A673 (cell line): ENCODE measurements around the gene STS. TPM values are rescaled to one million over a fixed set of nuclear protein-coding genes. Genes with fewer than 3 reads are reported as not detected.

ENCODE experiments used
- BruUV-seq: library from RNA; stranded (reverse); fragments of 400-500 nt; replicated peaks from 2 replicates; lab custom pipeline; 2021; lab: Mats Ljungman, UMichigan
- CTCF ChIA-PET: fragments of 300-600 bp; sonication (Branson Sonifier 250); formaldehyde crosslinking; loops from one replicate; lab custom pipeline; 2022; ENCODE audit warnings: antibody characterized with exemption; lab: Charles Lee
- POLR2A ChIA-PET: fragments of 300-600 bp; sonication (Branson Sonifier 250); formaldehyde crosslinking; loops from one replicate; lab custom pipeline; 2022; ENCODE audit warnings: antibody characterized with exemption; ENCODE audit not compliant: low non-redundant PET; lab: Charles Lee
- DNase-seq: peaks from one replicate; pipeline ENCODE4 v3.0.0-alpha.2; 2015; ENCODE audit warnings: low spot score
- H3K27ac ChIP-seq: fragments of 200-600 bp; sonication (generic); 2 replicates; pipeline ENCODE4 v1.5.1; 2016; ENCODE audit warnings: mixed run types, low read depth, mild to moderate bottlenecking, mixed read lengths, antibody characterized with exemption, low read length; ENCODE audit not compliant: poor library complexity, severe bottlenecking
- H3K27me3 ChIP-seq: fragments of 200-600 bp; sonication (generic); replicated peaks from 2 replicates; pipeline ENCODE4 v1.6.1; 2017; ENCODE audit warnings: mixed run types, low read depth, mild to moderate bottlenecking, mixed read lengths, antibody characterized with exemption, low read length; ENCODE audit not compliant: insufficient read depth, poor library complexity
- H3K36me3 ChIP-seq: fragments of 200-600 bp; sonication (generic); 2 replicates; pipeline ENCODE4 v1.6.1; 2016; ENCODE audit warnings: mixed run types, mild to moderate bottlenecking, mixed read lengths, antibody characterized with exemption, low read length; ENCODE audit not compliant: insufficient read depth, poor library complexity, severe bottlenecking
- H3K4me1 ChIP-seq: fragments of 200-600 bp; sonication (generic); 2 replicates; pipeline ENCODE4 v1.6.1; 2017; ENCODE audit warnings: mixed run types, mild to moderate bottlenecking, mixed read lengths, antibody characterized with exemption, low read length; ENCODE audit not compliant: insufficient read depth, poor library complexity, severe bottlenecking
- H3K4me3 ChIP-seq: fragments of 200-600 bp; sonication (generic); 2 replicates; pipeline ENCODE4 v1.5.1; 2016; ENCODE audit warnings: low read depth, mixed run types, mild to moderate bottlenecking, mixed read lengths, low read length; ENCODE audit not compliant: poor library complexity, severe bottlenecking
- H3K9me3 ChIP-seq: fragments of 200-600 bp; sonication (generic); 2 replicates; pipeline ENCODE4 v1.6.1; 2016; ENCODE audit warnings: mixed run types, low read depth, mild to moderate bottlenecking, mixed read lengths, antibody characterized with exemption, low read length; ENCODE audit not compliant: poor library complexity, severe bottlenecking
- EZH2 ChIP-seq: fragments of 200-600 bp; sonication (generic); IDR thresholded peaks from 2 replicates; pipeline ENCODE4 v1.6.1; 2017; ENCODE audit warnings: borderline replicate concordance, low read depth, mild to moderate bottlenecking, mixed read lengths, antibody characterized with exemption, low read length; ENCODE audit not compliant: poor library complexity, severe bottlenecking
- intact Hi-C: fragments of 100-400 bp; cut with micrococcal nuclease; formaldehyde crosslinking; loops from one replicate; pipeline ENCODE4 v1.10.0; 2022; ENCODE audit not compliant: unreplicated experiment
- total RNA-seq: library from RNA; stranded (reverse); gene quantifications from 2 replicates; pipeline ENCODE4 v1.2.3, GENCODE V29; 2021
- TF ChIP-seq, protein P1 (sequence below): fragments of 300-800, 200-600 bp; sonication (generic); conservative IDR thresholded peaks from 2 replicates; pipeline ENCODE4 v1.5.1; 2017; ENCODE audit warnings: low read depth, mild to moderate bottlenecking, antibody characterized with exemption, low read length, moderate library complexity, mixed read lengths

Gene STS
- total RNA-seq, 1 experiment from 2014 or later: 2.5 TPM

- TF ChIP-seq, protein P1, sequence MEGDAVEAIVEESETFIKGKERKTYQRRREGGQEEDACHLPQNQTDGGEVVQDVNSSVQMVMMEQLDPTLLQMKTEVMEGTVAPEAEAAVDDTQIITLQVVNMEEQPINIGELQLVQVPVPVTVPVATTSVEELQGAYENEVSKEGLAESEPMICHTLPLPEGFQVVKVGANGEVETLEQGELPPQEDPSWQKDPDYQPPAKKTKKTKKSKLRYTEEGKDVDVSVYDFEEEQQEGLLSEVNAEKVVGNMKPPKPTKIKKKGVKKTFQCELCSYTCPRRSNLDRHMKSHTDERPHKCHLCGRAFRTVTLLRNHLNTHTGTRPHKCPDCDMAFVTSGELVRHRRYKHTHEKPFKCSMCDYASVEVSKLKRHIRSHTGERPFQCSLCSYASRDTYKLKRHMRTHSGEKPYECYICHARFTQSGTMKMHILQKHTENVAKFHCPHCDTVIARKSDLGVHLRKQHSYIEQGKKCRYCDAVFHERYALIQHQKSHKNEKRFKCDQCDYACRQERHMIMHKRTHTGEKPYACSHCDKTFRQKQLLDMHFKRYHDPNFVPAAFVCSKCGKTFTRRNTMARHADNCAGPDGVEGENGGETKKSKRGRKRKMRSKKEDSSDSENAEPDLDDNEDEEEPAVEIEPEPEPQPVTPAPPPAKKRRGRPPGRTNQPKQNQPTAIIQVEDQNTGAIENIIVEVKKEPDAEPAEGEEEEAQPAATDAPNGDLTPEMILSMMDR: no peak
- TF ChIP-seq EZH2: no peak
- H3K9me3 ChIP-seq: no peaks in the 10 kb centered on the region
- H3K27me3 ChIP-seq: no peaks in the 10 kb centered on the region
- no TSS peak for BruUV-seq
- no peak overlapping the region for H3K4me3 ChIP-seq
- H3K36me3 ChIP-seq: no peaks in the 10 kb centered on the region
- no peaks in the 10 kb centered on the region for H3K4me1 ChIP-seq
- no peak overlapping the region for H3K27ac ChIP-seq
- CTCF ChIA-PET: no interaction called here
- intact Hi-C loops: no loop called here
- DNase-seq: no peak
- POLR2A ChIA-PET: no interaction called here
Observed at GRCh38 chrX:7188672-7189071, 41.2 kb downstream of the STS start.

DNA sequence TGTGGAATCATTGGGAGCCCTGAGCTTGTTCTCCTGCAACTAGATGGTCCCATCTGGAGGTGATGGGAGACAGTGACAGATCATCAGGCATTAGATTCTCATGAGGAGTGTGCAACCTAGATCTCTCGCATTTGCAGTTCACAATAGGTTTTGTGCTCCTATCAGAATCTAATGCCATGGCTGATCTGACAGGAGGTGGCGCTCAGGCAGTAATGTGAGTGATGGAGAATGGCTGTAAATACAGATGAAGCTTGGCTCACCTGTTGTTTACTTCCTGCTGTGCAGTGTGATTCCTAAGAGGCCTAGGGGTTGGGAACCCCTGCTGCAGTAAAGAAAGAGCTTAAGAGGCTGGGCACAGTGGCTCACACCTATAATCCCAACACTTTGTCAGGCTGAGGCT is 42.6 kb downstream of the STS start:
- Histone ChIP-seq H3K4me1 (no peaks in the 10 kb centered on the region), H3K4me3 (no peak overlapping the region), H3K9me3 (no peaks in the 10 kb centered on the region), H3K27ac (no peak overlapping the region), H3K36me3 (no peaks in the 10 kb centered on the region), H3K27me3 (no peaks in the 10 kb centered on the region)
- DNase-seq: no peak
- ChIA-PET CTCF (no interaction called here), POLR2A (no interaction called here)
- BruUV-seq: no TSS peak
- intact Hi-C loops: no loop called here
- TF ChIP-seq, protein P1: no peak
- TF ChIP-seq EZH2: no peak

- BruUV-seq: no TSS peak
- Histone ChIP-seq H3K36me3 (no peaks in the 10 kb centered on the region), H3K4me1 (no peaks in the 10 kb centered on the region), H3K4me3 (no peak overlapping the region), H3K27ac (no peak overlapping the region), H3K27me3 (no peaks in the 10 kb centered on the region), H3K9me3 (no peaks in the 10 kb centered on the region)
- no peak for DNase-seq
- intact Hi-C loops: no loop called here
- ChIA-PET CTCF (no interaction called here), POLR2A (no interaction called here)
- TF ChIP-seq, protein P1: 0 out of 2 replicates have a peak, but pooled peaks have one; percentile 36
- TF ChIP-seq EZH2: no peak
Observed at GRCh38 chrX:7191681-7192110, 44.2 kb downstream of the STS start.
